Nephron progenitor cell (in vitro differentiated cells): ENCODE results near the gene PDP2.

Source experiments
- DNase-seq: peaks from one replicate; pipeline ENCODE4 v3.0.0; 2021
- H3K27ac Mint-ChIP-seq: 2 replicates; pipeline ENCODE4 v1.8.0; 2021; ENCODE audit warnings: mild to moderate bottlenecking, moderate library complexity, mixed read lengths
- H3K27me3 Mint-ChIP-seq: 2 replicates; pipeline ENCODE4 v1.8.0; 2021; ENCODE audit warnings: mild to moderate bottlenecking, low read depth, mixed read lengths; ENCODE audit not compliant: poor library complexity
- H3K36me3 Mint-ChIP-seq: 2 replicates; pipeline ENCODE4 v1.8.0; 2021; ENCODE audit warnings: low read depth, mixed read lengths
- H3K4me1 Mint-ChIP-seq: 2 replicates; pipeline ENCODE4 v1.8.0; 2021; ENCODE audit warnings: mixed read lengths
- H3K4me3 Mint-ChIP-seq: 2 replicates; pipeline ENCODE4 v1.8.0; 2021; ENCODE audit warnings: mild to moderate bottlenecking, moderate library complexity, mixed read lengths
- H3K9me3 Mint-ChIP-seq: 2 replicates; pipeline ENCODE4 v1.8.0; 2021; ENCODE audit warnings: mild to moderate bottlenecking, moderate library complexity, mixed read lengths
- TF ChIP-seq, protein P1 (sequence below): fragments of 200-600 bp; sonication (generic); IDR thresholded peaks from 2 replicates; pipeline ENCODE4 v1.5.0; 2021; ENCODE audit warnings: antibody characterized with exemption

Gene PDP2

GRCh38 chr16:66905633-66906539 lies 25.6 kb downstream of the PDP2 start:
- peaks cover 29% of the 10 kb centered on the region for H3K4me1 Mint-ChIP-seq
- H3K36me3 Mint-ChIP-seq: no peaks in the 10 kb centered on the region
- no peak for DNase-seq
- peaks cover 9% of the 10 kb centered on the region for H3K27me3 Mint-ChIP-seq
- no peaks in the 10 kb centered on the region for H3K9me3 Mint-ChIP-seq
- H3K27ac Mint-ChIP-seq: peak overlapping the region; percentile 2
- TF ChIP-seq, protein P1, sequence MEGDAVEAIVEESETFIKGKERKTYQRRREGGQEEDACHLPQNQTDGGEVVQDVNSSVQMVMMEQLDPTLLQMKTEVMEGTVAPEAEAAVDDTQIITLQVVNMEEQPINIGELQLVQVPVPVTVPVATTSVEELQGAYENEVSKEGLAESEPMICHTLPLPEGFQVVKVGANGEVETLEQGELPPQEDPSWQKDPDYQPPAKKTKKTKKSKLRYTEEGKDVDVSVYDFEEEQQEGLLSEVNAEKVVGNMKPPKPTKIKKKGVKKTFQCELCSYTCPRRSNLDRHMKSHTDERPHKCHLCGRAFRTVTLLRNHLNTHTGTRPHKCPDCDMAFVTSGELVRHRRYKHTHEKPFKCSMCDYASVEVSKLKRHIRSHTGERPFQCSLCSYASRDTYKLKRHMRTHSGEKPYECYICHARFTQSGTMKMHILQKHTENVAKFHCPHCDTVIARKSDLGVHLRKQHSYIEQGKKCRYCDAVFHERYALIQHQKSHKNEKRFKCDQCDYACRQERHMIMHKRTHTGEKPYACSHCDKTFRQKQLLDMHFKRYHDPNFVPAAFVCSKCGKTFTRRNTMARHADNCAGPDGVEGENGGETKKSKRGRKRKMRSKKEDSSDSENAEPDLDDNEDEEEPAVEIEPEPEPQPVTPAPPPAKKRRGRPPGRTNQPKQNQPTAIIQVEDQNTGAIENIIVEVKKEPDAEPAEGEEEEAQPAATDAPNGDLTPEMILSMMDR: no peak
- H3K4me3 Mint-ChIP-seq: no peak overlapping the region

DNA sequence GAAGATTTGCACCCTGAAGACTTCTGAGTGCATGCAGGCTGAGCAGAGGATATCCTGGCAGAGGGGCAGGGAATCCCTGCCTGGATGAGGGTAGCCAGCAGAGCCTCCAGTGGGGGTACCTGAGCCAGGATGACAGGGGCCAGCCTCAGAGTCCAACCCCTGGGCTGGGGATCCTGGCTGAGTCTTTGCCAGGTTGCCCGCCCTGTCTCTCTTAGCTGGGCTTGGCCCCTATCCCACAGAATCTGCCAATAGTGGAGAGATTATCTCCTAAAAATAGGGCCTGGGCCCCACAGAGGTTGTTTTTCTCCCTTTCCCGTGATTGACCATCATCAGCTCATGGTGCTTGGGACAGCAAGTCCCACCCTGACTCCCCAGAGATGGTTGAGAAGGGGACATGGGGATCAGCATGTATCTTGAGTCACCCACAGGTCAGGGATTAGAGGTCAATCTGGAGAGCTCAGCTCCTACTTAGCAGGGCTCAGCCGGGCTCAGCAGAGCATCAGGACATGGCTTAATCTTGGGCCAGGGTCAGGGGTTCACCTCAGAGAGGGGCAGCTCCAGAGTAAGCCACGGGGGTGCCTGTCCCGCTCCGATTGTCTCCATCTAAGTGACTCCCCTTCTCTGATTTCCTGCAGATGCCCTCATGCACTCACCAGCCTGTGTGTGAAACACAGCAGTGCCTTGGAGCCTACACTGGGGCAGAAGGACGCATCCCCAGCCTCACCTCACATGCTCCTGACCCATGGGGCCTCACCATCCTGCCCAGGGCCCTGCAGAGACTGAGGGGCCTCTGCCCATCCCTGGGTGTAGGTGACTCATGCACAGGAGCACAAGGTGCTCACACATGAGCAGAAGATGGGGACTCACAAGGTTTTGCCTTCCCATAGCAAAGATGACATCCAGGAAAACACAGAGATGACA lies 26.9 kb downstream of the PDP2 start:
- H3K27ac Mint-ChIP-seq: no peak overlapping the region

DNA sequence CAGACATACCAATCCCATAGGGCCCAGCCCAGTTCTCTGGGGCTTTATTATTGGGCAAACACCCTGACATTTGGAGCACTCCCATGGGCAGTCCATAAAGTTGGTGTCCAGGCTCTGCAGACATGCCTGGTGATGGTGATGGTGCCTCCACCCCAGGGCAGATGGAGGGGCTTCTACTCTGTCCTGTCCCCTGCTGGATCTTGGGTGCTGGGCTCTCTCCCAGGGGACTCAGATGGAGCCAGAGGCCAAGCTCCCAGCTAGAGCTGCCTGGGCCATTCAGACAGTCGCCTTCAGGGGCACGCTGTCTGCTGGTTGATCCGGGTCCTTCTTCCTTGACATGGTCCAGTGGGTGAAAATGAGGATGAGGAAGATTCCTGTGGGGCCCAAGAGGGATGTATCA lies 27.8 kb downstream of the PDP2 start:
- Mint-ChIP-seq H3K27ac (no peak overlapping the region), H3K36me3 (no peaks in the 10 kb centered on the region), H3K9me3 (no peaks in the 10 kb centered on the region), H3K27me3 (peaks cover 8% of the 10 kb centered on the region), H3K4me1 (peaks cover 25% of the 10 kb centered on the region), H3K4me3 (no peak overlapping the region)
- TF ChIP-seq, protein P1: no peak
- no peak for DNase-seq

More for the DNA sequence above, 26.9 kb downstream of the PDP2 start:
- peaks cover 25% of the 10 kb centered on the region for H3K4me1 Mint-ChIP-seq
- H3K36me3 Mint-ChIP-seq: no peaks in the 10 kb centered on the region
- H3K27me3 Mint-ChIP-seq: peaks cover 8% of the 10 kb centered on the region
- no peaks in the 10 kb centered on the region for H3K9me3 Mint-ChIP-seq
- TF ChIP-seq, protein P1: no peak
- DNase-seq: no peak
- H3K4me3 Mint-ChIP-seq: no peak overlapping the region

DNA sequence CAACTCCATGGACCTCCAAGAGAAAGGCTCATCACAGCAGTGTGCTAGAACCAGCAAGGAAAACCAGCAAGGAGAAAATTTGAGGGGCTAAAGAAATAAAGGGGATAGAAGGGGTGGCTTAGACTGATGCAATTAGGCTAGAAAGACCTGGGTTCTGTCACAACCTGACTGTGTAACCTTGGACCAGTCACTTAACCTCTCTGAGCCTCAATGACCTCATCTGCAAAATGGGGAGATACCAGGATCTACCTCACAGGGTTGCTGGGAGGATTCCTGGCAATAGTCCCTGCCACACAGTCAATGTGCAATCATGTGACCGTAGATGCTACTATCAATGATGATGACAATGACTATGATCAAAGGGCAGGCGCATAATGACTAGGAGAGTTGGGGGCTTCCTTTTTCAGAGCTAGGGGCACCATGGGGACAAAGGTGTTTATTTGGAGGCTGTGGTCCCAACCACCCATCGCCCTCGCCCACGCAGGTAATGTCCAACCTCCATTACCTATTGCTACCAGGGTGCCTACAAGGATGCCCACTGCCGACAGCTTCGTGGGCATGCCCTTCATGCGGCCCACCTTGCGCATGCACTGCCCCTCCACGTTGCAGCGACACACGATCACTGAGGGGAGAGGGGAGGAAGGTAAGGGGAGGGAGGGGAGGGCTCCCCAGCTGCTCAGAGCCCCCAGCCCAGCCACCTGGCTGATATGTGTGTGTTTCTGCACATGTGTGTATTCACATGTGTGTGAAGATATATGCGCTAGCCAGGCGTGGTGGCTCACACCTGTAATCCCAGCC lies 28.6 kb downstream of the PDP2 start:
- TF ChIP-seq, protein P1: no peak
- Mint-ChIP-seq H3K9me3 (no peaks in the 10 kb centered on the region), H3K4me1 (peaks cover 25% of the 10 kb centered on the region), H3K4me3 (no peak overlapping the region), H3K27ac (no peak overlapping the region), H3K36me3 (no peaks in the 10 kb centered on the region), H3K27me3 (peaks cover 8% of the 10 kb centered on the region)
- no peak for DNase-seq

GRCh38 chr16:66910175-66910940 lies 30.0 kb downstream of the PDP2 start:
- Mint-ChIP-seq H3K27ac (no peak overlapping the region), H3K9me3 (no peaks in the 10 kb centered on the region), H3K36me3 (no peaks in the 10 kb centered on the region), H3K4me3 (no peak overlapping the region), H3K4me1 (peaks cover 13% of the 10 kb centered on the region), H3K27me3 (peaks cover 19% of the 10 kb centered on the region)
- TF ChIP-seq, protein P1: no peak
- DNase-seq: no peak
